HG03108 (cell line): ENCODE measurements around the gene LOXL3.

ENCODE experiments used
- ATAC-seq: cut with Tn5 transposase; IDR thresholded peaks from one replicate; pipeline ENCODE4 v1.9.1; 2021; ENCODE audit warnings: moderate library complexity; ENCODE audit not compliant: unreplicated experiment

Gene LOXL3

DNA sequence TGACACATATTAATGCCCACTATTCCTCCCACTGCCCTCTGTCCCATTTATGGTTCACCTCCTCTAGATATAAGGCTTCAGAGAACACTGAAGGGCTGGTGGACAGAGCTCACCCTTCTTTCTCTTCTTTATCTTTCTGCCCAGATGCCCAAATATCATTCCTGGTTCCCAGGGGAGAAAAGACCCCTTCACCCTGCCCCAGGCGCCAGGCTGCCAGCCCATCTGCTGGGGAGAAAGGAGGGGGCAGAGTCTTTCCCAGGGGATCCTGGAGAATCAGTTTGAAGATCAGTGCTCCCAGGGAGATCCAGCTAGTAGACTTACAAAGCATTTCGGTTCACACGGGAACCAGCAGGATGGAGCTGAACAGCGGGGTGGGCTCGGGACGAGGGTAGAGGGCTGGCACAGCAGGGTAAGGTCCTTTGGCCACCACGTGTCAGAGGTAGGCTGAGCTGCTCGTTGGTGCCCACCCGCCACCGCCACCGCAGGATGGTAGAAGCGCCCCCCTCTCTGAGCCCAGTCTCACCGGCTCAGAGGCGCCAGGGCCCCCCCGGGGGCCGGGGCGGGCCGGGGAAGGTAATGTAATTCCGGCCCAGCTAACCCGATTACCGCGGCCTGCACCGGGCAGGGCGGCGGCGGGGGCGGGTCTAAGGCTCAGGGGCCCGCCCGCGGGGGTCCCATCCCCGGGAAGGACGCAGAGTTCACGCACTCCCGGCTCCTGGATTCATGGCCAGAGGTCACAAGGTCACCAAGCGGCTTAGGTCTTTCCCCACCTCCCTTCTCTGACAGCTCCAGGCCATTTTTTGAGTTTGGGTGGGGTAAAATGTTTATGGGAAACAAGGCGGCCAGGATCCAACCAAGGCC is 40.8 kb downstream of the LOXL3 start:
- ATAC-seq, result no peak

DNA sequence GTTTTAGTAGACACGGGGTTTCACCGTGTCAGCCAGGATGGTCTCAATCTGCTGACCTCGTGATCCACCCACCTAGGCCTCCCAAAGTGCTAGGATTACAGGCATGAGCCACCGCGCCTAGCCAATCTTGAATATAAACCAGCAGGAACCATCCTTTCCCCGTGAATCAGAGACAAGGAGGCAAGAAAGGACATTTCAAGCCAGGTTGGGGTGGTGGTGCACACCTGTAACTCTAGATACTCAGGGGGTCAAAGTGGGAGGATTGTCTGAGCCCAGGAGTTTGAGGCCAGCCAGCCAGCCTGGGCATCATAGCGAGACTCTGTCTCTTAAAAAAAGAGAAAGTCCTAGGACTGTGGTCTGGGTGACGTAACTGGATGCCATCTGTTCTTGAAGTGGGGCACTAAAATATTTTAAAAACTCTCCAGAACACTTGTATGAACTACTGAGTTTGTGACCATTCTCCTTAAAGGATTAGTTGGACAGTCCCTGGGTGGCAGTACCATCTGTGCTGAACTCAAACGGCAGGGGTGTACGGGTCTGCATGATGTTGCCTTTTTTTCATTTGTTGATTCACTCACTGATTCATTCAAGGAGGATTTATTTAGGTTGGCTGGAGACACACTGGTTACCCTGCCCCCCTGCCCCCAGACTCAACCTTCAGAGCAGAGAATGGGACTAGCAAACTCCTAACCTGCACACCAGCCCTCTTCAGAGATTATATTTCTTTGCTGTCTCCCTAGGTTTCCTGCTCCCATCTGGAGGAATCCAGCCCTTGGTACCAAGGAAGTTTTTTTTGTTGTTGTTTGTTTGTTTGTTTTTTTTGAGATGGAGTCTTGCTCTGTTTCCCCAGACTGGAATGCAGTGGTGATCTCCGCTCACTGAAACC is 42.4 kb downstream of the LOXL3 start:
- ATAC-seq, result no peak

DNA sequence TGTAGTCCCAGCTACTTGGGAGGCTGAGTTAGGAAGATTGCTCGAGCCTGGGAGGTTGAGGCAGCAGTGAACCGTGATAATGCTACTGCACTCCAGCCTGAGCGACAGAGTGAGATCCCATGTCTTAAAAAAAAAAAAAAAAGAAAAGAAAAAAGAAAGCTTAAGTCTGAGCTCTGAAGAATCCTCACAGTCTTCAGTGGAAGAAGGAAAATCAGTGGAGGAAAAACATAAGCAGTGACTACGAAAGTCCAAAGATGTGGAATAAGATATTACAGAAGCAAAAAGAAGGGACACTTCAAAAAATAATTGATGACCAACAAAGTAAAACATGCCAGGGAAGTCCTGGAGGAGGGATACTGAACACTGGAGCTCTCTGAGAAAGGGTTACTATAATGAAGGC is 43.5 kb downstream of the LOXL3 start:
- ATAC-seq, result no peak

DNA sequence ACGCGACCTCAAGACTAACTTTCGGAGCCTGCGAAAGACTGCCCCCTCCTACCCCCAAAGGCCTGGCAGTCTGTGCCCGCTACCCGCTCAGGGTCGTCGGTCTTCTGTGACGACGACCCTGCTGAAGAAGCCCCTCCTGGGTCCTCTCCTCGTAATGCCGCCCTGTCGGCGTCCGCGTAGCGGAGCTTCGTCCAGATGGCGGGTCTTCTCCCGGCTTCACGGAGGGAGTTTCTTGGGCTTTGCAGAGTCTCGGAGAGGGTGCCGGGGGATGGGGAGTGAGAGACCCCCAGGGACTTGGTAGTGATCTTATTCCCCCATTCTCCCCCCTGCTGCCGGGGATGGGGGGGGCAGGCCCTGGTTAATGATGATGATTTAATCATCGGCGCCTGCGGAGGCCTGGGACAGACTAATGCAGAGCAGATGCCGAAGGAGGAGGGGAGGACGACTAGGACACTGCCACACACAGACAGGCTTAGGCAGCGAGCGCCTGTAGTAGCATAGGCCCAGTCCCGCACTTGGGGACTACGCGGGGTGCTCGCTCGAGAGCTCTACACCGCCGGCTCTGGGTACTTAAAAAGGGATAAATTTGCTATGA is 45.7 kb downstream of the LOXL3 start:
- peak; percentile 3 for ATAC-seq

DNA sequence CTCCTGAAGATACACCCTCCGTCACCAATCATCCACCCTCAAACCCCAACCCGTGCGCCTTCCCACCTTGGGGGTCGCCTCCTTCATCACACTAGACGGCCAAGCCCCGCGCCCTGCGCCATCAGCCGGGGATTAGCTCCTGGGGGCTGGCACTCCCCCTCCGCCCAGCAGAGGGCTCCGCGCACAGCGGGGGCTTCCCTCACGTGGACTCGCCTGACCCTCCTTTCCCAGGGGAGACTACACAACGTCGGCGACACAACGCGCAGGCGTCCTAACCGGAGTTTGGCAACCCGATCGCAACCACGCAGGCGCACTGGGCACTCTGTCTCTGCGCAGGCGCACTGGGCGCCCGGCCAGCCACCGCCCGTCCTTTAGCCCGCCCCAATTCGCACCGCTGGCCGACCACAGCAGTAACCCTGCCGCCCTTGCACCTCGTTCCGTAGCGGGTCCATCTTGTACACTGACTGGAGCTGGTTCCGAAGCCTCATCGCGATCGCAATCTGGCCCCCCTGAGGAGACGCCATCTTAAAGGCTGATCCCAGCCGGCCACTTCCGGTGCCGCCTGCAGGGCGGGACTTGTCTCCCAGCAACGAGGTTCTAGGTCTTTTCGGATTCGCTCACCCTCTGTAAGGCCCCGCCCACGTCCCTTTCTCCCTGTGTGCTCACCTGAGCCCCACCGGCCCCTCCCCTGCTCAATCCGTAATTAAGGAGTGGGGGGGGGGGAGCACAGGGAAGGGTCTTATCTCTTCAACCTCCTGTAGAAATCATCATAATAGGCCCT is 46.4 kb downstream of the LOXL3 start, which contains the start of gene PCGF1:
Gene PCGF1, minus strand, starts transcription at position 551 of the 781 bp plus-strand sequence. Its CDS starts 27 bp downstream, at position 524.
- ATAC-seq, result peak; percentile 81

DNA sequence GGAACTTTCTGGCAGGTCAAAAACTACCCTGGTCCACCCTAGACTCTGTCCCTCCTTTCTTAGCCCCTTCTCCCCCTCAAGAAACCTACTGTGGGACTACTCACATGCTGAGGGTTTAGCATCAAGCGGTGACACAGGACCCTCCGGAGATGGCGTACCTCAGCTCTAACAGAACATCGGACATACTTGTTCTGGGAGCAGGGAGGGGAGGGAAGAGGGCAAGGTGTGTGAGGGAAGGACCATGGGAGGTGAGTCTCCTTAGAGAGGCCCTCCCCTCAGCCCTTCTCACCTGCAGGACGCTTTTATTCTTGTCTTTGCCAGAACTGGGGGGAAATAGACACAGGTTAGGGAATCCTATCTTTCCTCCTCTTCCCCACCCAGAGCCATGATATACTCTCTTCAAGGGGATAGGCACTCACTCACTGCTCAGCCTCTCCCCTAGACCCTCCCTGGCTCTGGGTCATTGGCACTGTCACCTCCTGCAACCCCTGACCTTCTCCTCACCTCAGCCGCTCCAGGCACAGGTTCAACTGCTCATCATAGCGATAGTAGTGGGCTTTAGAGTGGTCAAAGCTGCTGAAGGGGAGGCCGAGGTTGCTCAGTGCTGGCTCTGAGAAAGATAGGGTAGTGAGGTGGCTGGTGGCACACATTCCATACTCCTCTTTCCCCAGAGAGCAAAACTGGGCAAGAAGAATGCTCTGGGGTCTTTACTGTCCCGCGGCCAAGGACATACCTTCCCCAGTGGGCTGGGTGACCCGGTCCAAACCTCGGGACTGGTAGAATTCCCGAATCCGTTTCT is 48.1 kb downstream of the LOXL3 start:
- ATAC-seq, result no peak

DNA sequence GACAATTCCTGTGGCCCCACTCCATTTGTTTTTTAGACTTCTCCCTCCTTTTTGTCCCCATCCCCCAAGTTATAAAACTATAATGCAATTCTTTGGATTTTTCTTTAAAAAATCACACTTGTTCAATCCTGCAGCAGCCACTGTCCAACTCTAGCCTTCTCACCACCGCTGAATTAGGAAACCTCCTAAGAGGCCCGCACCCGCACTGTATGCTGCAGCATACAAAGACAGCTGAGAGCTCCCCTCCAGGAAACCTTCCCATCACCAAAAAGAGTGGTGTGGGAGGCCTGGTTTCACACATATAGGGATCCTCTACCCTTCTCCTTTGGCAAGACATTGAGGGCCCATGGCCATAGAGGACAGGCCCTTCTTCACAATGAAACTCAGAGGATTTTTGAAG is 49.2 kb downstream of the LOXL3 start:
- no peak for ATAC-seq

DNA sequence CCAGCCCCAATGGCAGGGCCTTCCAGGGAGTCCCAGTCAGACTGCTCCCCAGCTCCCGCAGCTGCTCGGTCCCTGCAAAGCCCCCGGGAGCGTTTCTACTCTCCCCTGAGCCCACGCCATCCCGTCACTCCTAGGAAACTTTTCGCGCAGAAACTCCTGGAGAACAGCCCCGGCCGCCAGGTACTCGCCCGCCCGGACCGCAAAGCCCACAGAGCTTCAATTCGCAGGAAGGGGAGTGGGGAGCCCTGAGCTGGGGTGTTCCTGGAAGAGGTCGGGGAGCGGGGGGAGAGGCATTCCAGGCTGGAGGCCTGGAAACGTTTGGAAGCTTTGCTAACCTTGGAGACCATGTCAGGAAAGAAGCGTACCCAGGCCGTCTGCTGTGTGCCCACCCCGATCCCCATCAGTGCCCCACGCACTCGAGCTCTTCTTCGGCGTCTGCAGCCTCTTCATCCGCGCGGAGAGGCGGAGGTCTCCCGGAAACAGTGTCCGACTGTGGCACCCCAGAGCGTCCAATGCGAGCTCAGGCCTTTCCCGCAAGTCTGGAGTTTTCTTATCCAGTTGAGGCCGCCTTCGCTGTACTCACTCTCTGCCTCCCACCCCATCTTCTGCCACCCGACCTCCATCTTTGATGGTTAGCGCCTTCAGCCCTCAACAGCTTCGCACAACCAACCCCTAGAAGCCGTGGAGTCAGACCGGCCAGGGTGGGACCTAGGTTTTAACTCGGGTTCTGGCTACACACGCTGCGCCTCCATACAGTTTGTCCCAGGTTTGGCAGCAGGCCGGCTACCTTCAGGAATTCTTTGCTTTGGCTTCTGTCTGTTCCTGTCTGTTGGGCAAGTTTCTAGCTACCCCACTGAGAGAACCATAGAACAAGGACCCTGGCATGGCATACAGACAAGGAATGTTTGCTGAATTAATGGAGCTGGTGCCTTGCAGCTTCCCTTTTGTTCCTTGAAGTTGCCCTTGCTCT is 50.0 kb downstream of the LOXL3 start:
- ATAC-seq, result no peak

DNA sequence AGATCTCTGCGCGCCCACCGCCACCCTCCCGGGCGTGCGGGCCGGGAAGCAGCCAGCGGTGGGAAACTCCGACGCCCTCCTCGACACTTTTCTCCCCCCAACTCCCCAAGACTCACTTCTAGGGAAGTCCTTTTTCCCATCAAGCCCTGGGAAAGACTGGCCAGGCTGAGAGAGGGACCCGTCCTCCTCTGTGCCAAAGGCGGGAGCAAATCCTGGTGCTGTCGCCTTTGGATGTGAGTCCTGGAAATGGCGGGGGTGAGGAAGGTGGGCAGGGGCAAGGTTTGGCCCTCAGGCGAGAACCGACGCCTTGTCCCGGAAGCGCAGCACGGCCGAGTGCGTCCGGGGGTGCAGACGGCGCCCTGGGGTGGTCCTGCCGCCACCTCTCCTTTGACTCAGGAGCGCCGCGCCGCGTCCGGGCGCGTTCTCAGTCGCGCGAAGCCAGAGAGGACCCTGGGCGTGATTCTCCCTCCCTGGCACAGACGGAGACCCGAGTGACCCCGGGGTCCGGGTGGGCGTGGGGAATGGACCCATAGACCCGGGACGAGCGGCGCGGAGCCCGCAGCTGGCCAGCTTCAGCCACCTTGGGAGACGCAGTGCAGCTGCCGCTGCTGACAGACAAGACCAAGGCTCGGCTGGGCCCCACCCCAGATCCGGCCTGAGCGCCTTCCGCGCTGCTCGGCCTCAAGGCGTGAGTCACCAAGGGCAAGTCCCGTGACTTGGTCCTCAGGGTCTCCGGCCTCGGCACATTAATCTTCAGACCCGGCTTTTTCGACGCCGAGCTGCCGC is 50.8 kb downstream of the LOXL3 start:
- peak; percentile 35 for ATAC-seq

DNA sequence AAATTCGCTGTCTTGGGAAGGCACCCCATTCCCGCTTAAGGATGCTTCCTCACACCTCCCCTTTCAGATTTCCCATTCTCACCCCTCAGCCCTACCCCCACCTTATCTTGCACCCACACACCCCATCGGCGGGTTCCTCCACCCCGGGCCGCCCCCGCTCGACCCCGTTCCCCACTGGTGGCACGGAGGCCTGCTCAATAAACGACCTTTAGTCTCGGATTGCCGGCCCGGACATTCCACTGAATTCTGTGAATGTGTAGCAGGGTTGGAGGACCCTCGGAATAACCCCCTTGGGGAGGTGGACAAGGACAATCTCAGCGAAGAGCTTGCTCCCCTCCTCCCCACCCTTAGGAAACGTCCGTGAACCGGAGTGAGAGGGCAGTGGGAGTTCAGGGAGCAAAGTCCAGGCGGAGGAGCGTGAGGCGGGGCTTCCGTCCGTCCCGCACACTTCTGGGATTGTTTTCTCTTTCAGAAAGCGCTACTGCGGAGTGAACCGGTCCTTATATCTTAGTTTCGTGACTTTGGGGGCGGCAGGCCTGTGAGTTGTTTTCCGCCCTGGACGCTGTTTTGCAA is 51.5 kb downstream of the LOXL3 start:
- no peak for ATAC-seq

DNA sequence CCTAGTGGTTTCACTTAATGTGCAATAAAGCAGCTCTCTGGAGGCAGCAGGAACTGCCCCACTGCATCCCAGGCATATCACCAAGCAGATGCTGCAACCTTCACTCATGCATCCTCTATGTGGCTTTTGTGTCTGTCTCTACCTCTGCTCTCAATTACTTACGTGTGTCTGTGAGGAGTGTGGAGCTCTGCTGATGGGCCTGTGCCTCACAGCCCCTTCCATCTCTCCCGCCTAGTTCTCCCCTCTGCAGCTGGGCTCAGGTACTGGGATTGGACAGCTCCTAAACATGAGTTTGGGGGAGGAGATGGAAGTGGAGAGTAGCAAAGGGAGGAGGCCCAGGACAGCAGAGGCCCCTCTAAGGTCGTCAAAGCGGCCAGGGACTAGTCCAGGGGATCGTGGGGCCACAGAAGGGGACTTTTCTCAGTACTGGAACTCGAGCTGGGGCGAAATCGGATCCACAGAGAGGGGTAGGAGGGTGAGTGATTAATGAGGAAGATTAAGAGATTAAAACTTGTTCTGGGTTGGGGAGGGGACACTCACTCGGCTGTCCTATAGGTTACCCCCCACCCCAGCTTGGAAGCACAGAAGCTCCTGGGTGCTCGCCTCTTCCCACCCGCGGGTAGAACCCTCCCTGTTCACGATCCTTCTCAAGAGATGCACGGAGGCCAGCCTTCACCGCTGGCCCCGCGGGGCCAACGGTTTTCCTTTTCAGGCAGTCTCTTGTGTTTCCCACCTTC is 52.2 kb downstream of the LOXL3 start:
- no peak for ATAC-seq

DNA sequence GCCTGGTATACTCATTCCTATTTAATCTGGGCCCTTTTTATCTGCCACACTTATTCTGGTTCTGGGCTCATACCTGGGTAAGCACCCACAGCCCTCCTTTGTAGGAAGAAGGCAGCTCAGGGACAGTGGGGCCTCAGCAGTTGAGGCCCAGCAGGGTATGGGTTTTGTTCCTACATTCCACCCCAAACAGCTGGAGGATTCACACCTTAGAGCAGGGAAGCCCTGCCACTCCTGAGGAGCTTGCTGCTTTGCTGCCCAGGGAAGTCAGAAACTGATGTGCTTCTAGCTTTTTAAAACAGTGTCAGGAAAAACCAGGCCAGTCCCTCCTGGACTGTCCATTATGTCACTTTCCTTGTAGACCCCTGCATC is 53.2 kb downstream of the LOXL3 start:
- ATAC-seq, result no peak

DNA sequence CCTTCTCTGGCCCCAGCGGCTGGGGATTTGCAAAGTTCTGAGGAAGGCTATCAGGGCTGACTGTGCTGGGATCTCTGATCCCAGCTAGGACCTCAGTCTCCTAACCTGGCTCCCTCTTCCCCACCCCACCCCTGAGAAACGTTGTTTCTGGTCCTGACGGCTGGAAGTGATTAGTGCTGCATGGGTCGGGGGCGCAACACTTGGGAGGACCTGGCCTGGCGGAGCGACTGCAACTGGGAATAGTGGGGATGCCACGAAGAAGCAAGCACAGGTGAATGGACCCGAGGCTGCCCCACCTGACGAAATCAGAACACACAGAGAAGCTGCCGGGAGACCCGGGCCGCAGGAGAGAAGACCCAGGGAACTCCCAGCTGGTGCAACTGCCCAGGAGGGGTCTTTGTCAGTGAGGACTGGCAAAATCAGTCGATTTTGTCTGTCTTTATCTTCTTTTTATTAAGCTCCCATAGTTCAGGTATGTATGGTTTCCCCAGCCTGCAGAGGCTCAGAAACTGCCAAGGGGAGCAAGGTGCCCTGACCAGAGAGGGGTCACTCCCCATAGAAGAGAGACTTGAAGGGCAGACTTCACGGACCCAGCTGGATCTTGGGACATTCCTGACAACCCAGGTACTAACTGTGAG is 53.7 kb downstream of the LOXL3 start:
- ATAC-seq, result no peak

DNA sequence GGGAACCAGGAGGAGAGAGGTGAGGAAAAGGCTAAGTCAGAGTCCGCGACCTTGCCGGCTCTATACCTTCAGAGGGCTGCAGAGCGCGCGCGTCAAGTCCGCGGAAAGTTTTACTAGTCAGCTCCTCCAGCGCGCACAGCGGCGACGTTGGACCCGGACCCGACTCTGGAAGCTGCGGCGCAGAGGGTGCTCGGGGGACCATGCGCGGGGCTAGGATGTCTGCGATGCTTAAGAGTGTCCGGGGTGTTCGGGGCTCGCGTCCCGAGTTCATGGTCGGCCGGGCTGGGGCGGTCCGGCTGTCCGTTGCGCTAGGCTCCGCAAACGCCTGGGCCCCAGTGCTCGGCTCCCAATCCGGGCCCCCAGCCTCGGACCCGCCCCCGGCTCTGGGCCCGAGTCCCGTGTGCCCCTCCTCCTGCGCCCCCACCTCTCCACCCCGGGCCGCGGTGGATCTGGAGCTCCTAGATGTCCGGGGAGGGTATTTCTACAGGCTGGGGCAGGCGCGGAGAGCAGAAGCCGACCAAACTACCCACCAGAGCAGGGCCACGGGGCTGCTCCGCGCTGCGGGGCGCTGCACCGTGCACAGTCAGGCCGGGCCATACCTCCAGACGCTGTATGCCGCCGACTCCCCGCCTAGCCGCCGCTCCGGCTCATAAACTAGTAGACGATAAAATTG is 54.3 kb downstream of the LOXL3 start, which contains the start of gene LBX2:
Gene LBX2, minus strand, starts transcription at position 337 of the 673 bp plus-strand sequence. Its CDS starts 66 bp downstream, at position 271.
- no peak for ATAC-seq

DNA sequence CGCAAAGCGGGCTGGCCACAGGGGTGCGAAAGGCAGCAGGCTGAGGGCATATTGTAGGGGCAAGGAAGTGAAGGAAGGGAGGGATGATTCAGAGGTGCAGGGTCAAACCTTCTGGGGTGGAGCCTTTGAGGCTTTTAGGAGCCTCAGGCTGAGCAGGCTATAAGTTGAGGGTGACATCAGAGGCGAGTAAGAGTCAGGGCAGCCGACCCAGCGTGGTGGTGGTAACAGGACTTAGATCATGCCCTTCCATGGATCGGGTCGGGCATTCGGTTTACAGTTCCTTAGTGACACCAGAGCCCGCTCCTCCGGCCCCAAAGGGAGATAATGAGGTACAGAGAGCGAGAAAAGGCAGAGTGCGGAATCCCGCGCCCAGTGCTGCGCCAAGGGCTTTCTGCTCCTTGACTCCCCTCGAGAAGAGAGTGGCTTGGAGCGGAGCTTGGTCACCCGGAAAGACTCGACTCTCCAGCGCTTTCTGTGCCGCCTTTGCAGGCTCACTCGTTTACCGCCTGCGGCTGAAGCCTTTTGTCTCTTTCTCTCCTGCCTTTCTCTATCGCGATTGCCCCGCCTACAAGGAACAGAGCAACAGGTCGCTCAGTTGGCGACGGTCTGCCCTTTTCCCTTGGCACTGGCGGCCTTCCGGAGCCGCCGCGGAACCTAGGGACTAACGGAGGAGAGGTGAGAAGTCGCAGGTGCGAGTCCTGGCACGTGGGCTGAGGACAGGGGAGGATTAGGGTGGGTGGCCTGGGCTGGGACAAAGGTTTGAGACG is 55.1 kb downstream of the LOXL3 start:
- ATAC-seq, result no peak
